Dedifferentiated amniotic fluid mesenchymal stem cell (primary cell): ENCODE results near the gene RMDN2.

ENCODE experiments used
- DNase-seq: peaks from one replicate; pipeline ENCODE4 v3.0.0-alpha.2; 2016; ENCODE audit errors: extremely low spot score

The RMDN2 gene

GRCh38 chr2:37925063-37925897 lies at the start of gene RMDN2:
TSS of gene RMDN2 (plus strand) at chr2:37925287. CDS start at chr2:37929278, 3,991 bp downstream.
- peak; percentile 75 for DNase-seq

- DNase-seq: no peak
These were observed 49.6 kb upstream of the RMDN2 start for GRCh38 chr2:37875403-37875906.

- no peak for DNase-seq
These were observed 48.9 kb upstream of the RMDN2 start for GRCh38 chr2:37876227-37876626.

GRCh38 chr2:37877457-37878315 lies 47.4 kb upstream of the RMDN2 start:
- DNase-seq: peak; percentile 83

GRCh38 chr2:37878536-37878935 lies 46.6 kb upstream of the RMDN2 start:
- no peak for DNase-seq

GRCh38 chr2:37880551-37880950 lies 44.5 kb upstream of the RMDN2 start:
- no peak for DNase-seq

GRCh38 chr2:37881397-37881796 lies 43.7 kb upstream of the RMDN2 start:
- DNase-seq: no peak

- DNase-seq: no peak
These were observed 43.1 kb upstream of the RMDN2 start for GRCh38 chr2:37882036-37882435.

- DNase-seq: no peak
These were observed 41.6 kb upstream of the RMDN2 start for GRCh38 chr2:37883518-37883917.

GRCh38 chr2:37885329-37885993 lies 39.6 kb upstream of the RMDN2 start:
- DNase-seq: no peak

- DNase-seq: no peak
These were observed 38.3 kb upstream of the RMDN2 start for GRCh38 chr2:37886745-37887144.

GRCh38 chr2:37887286-37887685 lies 37.8 kb upstream of the RMDN2 start:
- no peak for DNase-seq

- DNase-seq: peak; percentile 80
These were observed 34.1 kb upstream of the RMDN2 start for GRCh38 chr2:37890893-37891495.

GRCh38 chr2:37891846-37892435 lies 33.1 kb upstream of the RMDN2 start:
- no peak for DNase-seq

- DNase-seq: no peak
These were observed 32.5 kb upstream of the RMDN2 start for GRCh38 chr2:37892436-37893114.

GRCh38 chr2:37893327-37893726 lies 31.8 kb upstream of the RMDN2 start:
- no peak for DNase-seq

- DNase-seq: no peak
These were observed 31.0 kb upstream of the RMDN2 start for GRCh38 chr2:37894047-37894446.

- no peak for DNase-seq
These were observed 30.5 kb upstream of the RMDN2 start for GRCh38 chr2:37894601-37895000.

- DNase-seq: no peak
These were observed 29.9 kb upstream of the RMDN2 start for GRCh38 chr2:37895140-37895539.

GRCh38 chr2:37896319-37896718 lies 28.8 kb upstream of the RMDN2 start:
- no peak for DNase-seq

GRCh38 chr2:37897511-37897910 lies 27.6 kb upstream of the RMDN2 start:
- DNase-seq: no peak
